ENCODE data around the gene ZNF200.
"Not testable (repeated sequence)": the region's sequence is repeated elsewhere in the genome, so short reads cannot be mapped to it uniquely, and the experiment has no call there.

Gene ZNF200

GRCh38 chr16:3234857-3235561 is at the start of gene ZNF200:
TSS of gene ZNF200 (minus strand) at chr16:3235158. CDS start at chr16:3233755, 1,403 bp downstream.
- peak; percentile 35 for DNase-seq

DNA sequence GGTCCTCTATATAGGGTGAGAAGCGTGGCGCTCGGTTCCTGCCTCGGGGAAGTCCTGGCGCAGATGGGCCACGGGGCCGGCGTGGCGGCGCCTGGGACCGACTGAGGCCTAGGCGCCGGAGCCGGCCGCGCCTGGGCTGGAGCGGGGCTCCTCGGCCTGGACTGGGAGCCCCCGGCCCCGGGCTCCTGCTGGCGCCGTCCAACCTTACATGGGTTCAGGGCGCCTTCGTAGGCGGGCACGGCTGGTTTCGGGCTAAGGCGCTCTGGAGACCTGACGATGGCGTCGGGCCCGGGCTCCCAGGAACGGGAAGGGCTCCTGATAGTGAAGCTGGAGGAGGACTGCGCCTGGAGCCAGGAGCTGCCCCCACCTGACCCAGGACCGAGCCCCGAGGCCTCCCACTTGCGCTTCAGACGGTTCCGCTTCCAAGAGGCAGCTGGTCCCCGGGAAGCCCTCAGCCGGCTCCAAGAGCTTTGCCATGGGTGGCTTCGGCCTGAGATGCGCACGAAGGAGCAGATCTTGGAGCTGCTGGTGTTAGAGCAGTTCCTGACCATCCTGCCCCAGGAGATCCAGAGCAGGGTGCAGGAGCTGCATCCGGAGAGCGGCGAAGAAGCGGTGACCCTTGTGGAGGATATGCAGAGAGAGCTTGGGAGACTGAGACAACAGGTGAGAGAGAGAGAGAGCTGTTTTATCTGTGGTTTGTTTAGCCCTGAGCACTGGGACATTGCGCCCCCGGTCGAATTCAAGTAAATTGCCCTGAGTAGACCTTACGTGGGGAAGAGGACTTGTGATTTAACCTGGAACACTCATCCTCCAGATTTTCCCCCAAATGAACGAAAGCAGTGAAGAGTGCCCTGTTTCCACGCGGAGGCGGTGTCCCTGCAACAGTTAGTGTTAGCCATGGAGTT is 48.8 kb upstream of the ZNF200 start:
- DNase-seq = no peak

GRCh38 chr16:3282730-3283542 is 48.0 kb upstream of the ZNF200 start, which contains the start of gene ZNF263:
TSS of gene ZNF263 (plus strand) at chr16:3283491. CDS start at chr16:3283819, 328 bp downstream.
- peak; percentile 96 for DNase-seq

DNA sequence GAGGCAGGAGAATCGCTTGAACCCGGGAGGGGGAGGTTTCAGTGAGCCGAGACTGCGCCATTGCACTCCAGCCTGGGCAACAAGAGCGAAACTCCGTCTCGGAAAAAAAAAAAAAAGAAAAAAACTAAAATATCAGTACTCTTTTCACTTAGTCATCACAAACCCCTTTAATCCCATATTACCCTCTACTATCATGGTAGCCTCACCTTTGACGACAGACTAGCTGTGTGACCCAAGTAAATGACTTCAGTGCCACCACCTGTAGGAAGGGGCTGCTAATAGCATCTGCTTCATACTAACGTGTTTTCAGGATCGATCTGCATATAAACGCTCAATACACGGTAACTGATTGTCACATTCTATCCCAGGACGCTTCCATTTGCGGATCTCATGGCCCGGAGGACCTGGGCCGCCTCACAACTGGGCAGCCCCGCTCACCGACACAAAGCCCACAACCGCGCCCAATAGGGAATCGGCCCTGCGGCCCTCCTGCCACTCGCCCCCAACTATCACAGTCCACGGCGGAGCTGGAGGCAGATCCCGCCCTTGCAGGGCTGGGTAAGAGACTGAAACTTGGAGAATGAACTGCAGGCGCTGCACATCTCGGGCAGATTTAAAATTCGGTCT is 47.3 kb upstream of the ZNF200 start:
- DNase-seq = no peak

GRCh38 chr16:3281222-3281820 is 46.4 kb upstream of the ZNF200 start:
- no peak for DNase-seq

GRCh38 chr16:3276679-3277078 is 41.7 kb upstream of the ZNF200 start:
- DNase-seq = no peak

GRCh38 chr16:3274947-3275346 is 40.0 kb upstream of the ZNF200 start:
- DNase-seq = no peak

GRCh38 chr16:3274490-3274889 is 39.5 kb upstream of the ZNF200 start:
- no peak for DNase-seq

DNA sequence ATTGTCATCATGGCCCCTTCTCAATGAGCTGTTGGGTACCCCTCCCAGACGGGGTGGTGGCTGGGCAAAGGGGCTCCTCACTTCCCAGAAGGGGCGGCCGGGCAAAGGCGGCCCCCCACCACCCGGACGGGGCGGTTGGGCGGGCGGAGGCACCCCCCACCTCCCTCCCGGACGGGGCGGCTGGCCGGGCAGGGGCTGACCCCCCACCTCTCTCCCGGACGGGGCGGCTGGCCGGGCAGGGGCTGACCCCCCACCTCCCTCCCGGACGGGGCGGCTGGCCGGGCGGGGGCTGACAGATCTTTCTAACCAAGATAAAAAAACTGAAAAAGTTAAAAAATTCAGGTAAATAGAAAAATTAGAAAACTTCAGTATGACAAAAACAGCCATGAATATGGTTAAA is 36.3 kb upstream of the ZNF200 start:
- not testable (repeated sequence) for DNase-seq

GRCh38 chr16:3270718-3271117 is 35.8 kb upstream of the ZNF200 start:
- not testable (repeated sequence) for DNase-seq

GRCh38 chr16:3268294-3268693 is 33.3 kb upstream of the ZNF200 start:
- DNase-seq = no peak

DNA sequence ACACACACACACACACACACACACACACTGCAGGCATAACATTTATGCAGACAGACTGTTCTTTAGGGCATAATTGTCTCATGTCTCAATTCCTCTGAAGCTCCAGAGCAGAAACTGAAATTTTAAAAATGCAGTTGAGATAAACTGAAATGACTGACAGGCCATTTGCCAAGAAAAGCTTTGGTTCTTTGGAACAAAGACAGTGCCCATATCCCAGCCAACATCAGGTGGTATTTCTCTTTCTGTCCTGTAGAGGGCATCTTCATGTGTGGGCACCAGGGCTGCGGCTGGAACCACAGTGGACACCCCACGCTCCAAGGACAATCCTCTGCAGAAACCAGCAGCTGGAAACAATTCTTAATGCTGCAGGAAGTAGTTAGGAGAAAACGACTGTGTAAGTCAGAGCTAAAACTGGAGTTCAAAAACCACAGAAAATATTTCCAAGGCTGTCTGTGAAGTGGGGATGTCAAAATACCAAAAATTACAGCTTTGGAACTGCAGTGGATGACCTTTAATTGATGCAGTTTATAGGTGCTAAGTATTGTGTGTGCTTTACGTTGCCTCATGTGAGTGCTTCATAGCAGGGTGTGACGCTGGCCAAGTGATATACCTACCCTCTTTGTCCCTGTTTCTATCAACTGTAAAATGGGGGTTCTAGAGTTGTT is 32.0 kb upstream of the ZNF200 start:
- DNase-seq = no peak

- peak; percentile 89 for DNase-seq
These were observed 29.4 kb upstream of the ZNF200 start for GRCh38 chr16:3264137-3265036.

DNA sequence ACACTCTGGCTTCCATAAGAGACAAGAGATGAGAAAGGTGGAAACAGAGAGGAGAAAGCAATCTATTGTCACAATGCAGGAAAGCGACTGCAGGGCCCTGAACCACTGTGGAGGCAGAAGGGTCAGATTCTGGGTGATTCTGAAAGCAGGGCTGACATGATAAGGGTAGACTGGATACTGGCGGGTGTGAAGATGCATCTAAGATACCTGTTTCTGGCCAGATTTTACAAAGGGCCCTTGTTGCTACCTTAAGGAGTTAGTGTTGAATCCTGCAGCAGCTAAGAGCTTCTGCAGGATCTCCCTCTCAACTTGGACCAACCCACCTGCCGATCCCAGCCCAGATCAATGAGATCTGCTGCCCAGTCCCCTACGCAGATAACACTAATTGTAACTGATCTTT is 27.6 kb upstream of the ZNF200 start:
- DNase-seq = no peak

- DNase-seq = no peak
These were observed 24.9 kb upstream of the ZNF200 start for GRCh38 chr16:3259836-3260235.

DNA sequence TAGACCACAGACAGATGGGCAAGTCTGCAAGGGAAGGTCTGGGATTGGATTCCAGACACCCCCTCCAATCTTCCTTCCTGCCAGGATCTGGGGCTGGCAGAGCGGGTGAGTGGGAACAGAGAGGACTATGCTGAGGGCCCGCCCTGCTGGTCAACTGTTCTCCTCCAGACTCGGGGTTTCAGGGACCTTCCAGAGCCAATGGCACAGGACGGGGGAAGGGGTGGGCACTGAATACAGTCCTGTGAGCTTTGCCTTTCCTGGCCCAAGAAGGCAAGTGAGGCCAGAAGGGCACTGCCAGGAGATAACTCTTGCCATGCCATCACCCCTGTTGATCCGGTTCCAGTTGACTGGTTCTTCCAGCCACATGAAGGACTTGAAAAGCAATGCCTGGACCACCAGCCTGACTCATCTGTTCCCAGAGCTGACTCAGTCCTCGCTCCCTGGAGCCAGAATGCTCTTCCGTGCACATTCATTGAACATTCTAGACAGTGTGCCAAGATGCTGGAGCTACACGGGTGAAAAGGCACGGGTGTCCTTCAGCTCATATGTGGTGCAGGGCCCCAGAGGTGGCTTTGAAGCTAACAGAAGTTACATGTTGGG is 22.0 kb upstream of the ZNF200 start:
- no peak for DNase-seq

DNA sequence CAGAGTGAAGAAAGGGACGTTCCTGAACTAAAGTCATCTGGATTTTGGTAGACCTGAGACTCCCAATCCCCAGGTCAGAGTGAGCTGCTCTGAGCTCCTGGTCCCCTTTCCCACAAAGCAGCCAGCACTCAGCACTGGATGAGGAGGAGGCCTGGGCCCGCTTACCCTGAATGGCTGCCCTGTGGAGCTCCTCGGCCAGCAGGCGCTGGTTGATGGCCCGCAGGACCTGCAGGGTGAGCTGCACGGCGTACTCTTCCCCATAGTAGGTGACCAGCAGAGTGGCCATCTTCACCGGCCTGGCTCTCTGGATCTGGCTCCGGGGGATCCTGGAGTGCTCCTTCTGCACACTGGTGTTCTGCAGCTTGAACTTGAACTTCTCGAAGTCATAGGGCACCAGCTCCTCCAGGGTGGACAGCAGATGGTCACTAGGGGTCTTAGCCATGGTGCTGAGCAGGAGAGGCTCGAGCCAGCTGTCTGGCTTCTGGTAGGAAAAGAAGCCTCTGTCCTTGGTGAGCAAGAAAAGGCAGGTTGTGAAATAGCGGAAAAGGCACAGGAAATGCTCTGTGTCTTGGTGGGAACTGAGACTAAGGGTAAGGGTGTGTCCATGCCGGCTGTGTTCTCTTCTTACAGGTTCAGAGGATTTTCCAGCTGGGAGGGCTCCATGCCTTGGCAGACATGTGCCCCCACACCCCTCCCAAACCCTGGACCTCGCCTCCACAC is 21.3 kb upstream of the ZNF200 start, which contains the start of gene MEFV:
Gene MEFV, minus strand, starts transcription at position 488 of the 720 bp plus-strand sequence. Its CDS starts 46 bp downstream, at position 442.
- DNase-seq = no peak

- no peak for DNase-seq
These were observed 19.4 kb upstream of the ZNF200 start for GRCh38 chr16:3254309-3254708.

GRCh38 chr16:3252967-3253366 is 18.0 kb upstream of the ZNF200 start:
- DNase-seq = no peak

Measured in SIG-M5 (cell line).